Measurements from ENCODE around the gene AOC1. TPM values are rescaled to one million over a fixed set of nuclear protein-coding genes. Genes with fewer than 3 reads are reported as not detected.
"Not testable (repeated sequence)": the region's sequence is repeated elsewhere in the genome, so short reads cannot be mapped to it uniquely, and the experiment has no call there.

AOC1 gene
- polyA plus RNA-seq, 4 donors, result 72.7 to 325 (median 173) TPM

GRCh38 chr7:150910305-150910995 lies 58.1 kb downstream of the AOC1 start:
- not testable (repeated sequence) for H3K36me3 ChIP-seq (ENCODE audit: control insufficient read depth in 3 of 3, insufficient read depth in 2 of 3, low read depth in 1 of 3, low read length in 3 of 3); H3K9me3 ChIP-seq (ENCODE audit: control insufficient read depth in 2 of 2, insufficient read depth in 1 of 2, low read depth in 1 of 2, low read length in 1 of 2); H3K4me3 ChIP-seq (ENCODE audit: low read depth in 1 of 3, low read length in 3 of 3); FAIRE-seq; H3K27ac ChIP-seq (ENCODE audit: low read depth in 1 of 3, low read length in 2 of 3); DNase-seq; H3K4me1 ChIP-seq (ENCODE audit: control insufficient read depth in 3 of 3, insufficient read depth in 2 of 3, low read depth in 1 of 3, low read length in 2 of 3)
- 68 to 73% (median 69%) methylated on average over 7 to 8 of the region's 8 CpGs for WGBS, 3 donors
- peaks cover 0 to 14% (median 2%) of the 10 kb centered on the region in 3 donors for H3K27me3 ChIP-seq (ENCODE audit: control insufficient read depth in 3 of 3, insufficient read depth in 3 of 3, low read length in 3 of 3)

GRCh38 chr7:150910996-150911422 lies 58.7 kb downstream of the AOC1 start:
- 55 to 63% (median 58%) methylated on average over 12 of the region's 12 CpGs for WGBS, 3 donors
- H3K27me3 ChIP-seq (ENCODE audit: control insufficient read depth in 3 of 3, insufficient read depth in 3 of 3, low read length in 3 of 3), result peaks cover 0 to 16% (median 2%) of the 10 kb centered on the region in 3 donors
- FAIRE-seq, result no peak

More at GRCh38 chr7:150910996-150911422, 58.7 kb downstream of the AOC1 start:
- DNase-seq, result no peak
- H3K4me3 ChIP-seq (ENCODE audit: low read depth in 1 of 3, low read length in 3 of 3), result no peak overlapping the region
- no peaks in the 10 kb centered on the region for H3K36me3 ChIP-seq (ENCODE audit: control insufficient read depth in 3 of 3, insufficient read depth in 2 of 3, low read depth in 1 of 3, low read length in 3 of 3)
- no peak overlapping the region for H3K27ac ChIP-seq (ENCODE audit: low read depth in 1 of 3, low read length in 2 of 3)
- no peaks in the 10 kb centered on the region for H3K4me1 ChIP-seq (ENCODE audit: control insufficient read depth in 3 of 3, insufficient read depth in 2 of 3, low read depth in 1 of 3, low read length in 2 of 3)
- no peaks in the 10 kb centered on the region for H3K9me3 ChIP-seq (ENCODE audit: control insufficient read depth in 2 of 2, insufficient read depth in 1 of 2, low read depth in 1 of 2, low read length in 1 of 2)

Other genes starting within 250 kb of the AOC1 start
- 10 to 100 TPM in 2 of 4 donors, 1 to 10 TPM in 2; 3.8 to 28.1 (median 11.0) TPM for gene GIMAP6, start 220.1 kb upstream of the AOC1 start, polyA plus RNA-seq
- 10 to 100 TPM in 1 of 4 donors, 1 to 10 TPM in 3; 3.8 to 14.1 (median 9.2) TPM for gene GIMAP2, start 166.8 kb upstream of the AOC1 start, polyA plus RNA-seq
- 1 to 10 TPM in 3 of 4 donors, under 1 TPM in 1; 0.89 to 7.5 (median 3.1) TPM for gene GIMAP1, start 135.9 kb upstream of the AOC1 start, polyA plus RNA-seq
- 10 to 100 TPM in 2 of 4 donors, 1 to 10 TPM in 2; 3.8 to 29.9 (median 13.9) TPM for gene GIMAP5, start 115.1 kb upstream of the AOC1 start, polyA plus RNA-seq
- gene TMEM176B, start 52.2 kb upstream of the AOC1 start, polyA plus RNA-seq, result 100 to 1,000 TPM; 152 to 376 (median 212) TPM
- gene TMEM176A, start 51.7 kb upstream of the AOC1 start, polyA plus RNA-seq, result 100 to 1,000 TPM; 143 to 380 (median 229) TPM
- 1 to 10 TPM in 3 of 4 donors, not detected in 1; 2.4 to 5.7 (median 3.7) TPM for gene KCNH2, start 125.8 kb downstream of the AOC1 start, polyA plus RNA-seq
- 10 to 100 TPM in 1 of 4 donors, 1 to 10 TPM in 1, under 1 TPM in 2; 0.45 to 14.7 (median 4.7) TPM for gene NOS3, start 138.5 kb downstream of the AOC1 start, polyA plus RNA-seq
- 1 to 10 TPM in 2 of 4 donors, under 1 TPM in 2; 0.22 to 1.6 (median 0.77) TPM for gene ATG9B, start 172.0 kb downstream of the AOC1 start, polyA plus RNA-seq
- gene ABCB8, start 175.9 kb downstream of the AOC1 start, polyA plus RNA-seq, result 10 to 100 TPM; 15.4 to 29.9 (median 16.2) TPM
- gene ASIC3, start 196.0 kb downstream of the AOC1 start, polyA plus RNA-seq, result 10 to 100 TPM in 1 of 4 donors, 1 to 10 TPM in 3; 2.8 to 10.7 (median 3.6) TPM
- 10 to 100 TPM; 10.8 to 19.7 (median 11.9) TPM for gene CDK5, start 205.4 kb downstream of the AOC1 start, polyA plus RNA-seq
- gene SLC4A2, start 207.1 kb downstream of the AOC1 start, polyA plus RNA-seq, result 100 to 1,000 TPM in 3 of 4 donors, 10 to 100 TPM in 1; 91.5 to 132 (median 103) TPM
- 100 to 1,000 TPM in 3 of 4 donors, 10 to 100 TPM in 1; 95.2 to 248 (median 126) TPM for gene FASTK, start 228.3 kb downstream of the AOC1 start, polyA plus RNA-seq
- gene TMUB1, start 231.0 kb downstream of the AOC1 start, polyA plus RNA-seq, result 100 to 1,000 TPM in 1 of 4 donors, 10 to 100 TPM in 3; 66.4 to 144 (median 77.2) TPM
- 10 to 100 TPM; 46.5 to 57.9 (median 54.4) TPM for gene AGAP3, start 234.0 kb downstream of the AOC1 start, polyA plus RNA-seq